H1 (cell line): Measurements from ENCODE around the gene PCBD1. TPM values are rescaled to one million over a fixed set of nuclear protein-coding genes. Genes with fewer than 3 reads are reported as not detected.

Experiments used
- CREB1 ChIP-seq: IDR thresholded peaks from 2 replicates; pipeline ENCODE4 v1.6.1; 2012; ENCODE audit warnings: inconsistent platforms
- GABPA ChIP-seq: IDR thresholded peaks from 2 replicates; pipeline ENCODE4 v1.6.1; 2011; ENCODE audit warnings: mild to moderate bottlenecking, low read length, moderate library complexity, borderline replicate concordance; ENCODE audit not compliant: insufficient read depth
- JUN ChIP-seq: IDR thresholded peaks from 2 replicates; pipeline ENCODE4 v1.6.1; 2011; ENCODE audit warnings: low read depth, mild to moderate bottlenecking, improper control_type of control experiment, low read length
- KDM5A ChIP-seq: fragments of 200-600 bp; IDR thresholded peaks from 2 replicates; pipeline ENCODE4 v1.7.1; 2012; ENCODE audit warnings: mild to moderate bottlenecking, low read length, inconsistent platforms, mixed read lengths
- polyA plus RNA-seq, 7 experiments: library from polyadenylated mRNA; depleted of rRNA in 3 of 7; stranded (reverse) in 5 of 7; unstranded in 2 of 7; fragments of >200 nt in 5 of 7; fragments of 200-250 nt in 2 of 7; gene quantifications; 1 replicate in 5 of 7; 2 replicates in 1 of 7; 4 replicates in 1 of 7; pipeline versions ENCODE4 v1.2.1 to v1.2.3, GENCODE V29; 2011 to 2013; ENCODE audit warnings: missing spikeins in 2 of 7, mixed read lengths in 2 of 7
- total RNA-seq: library from RNA; stranded (reverse); fragmentation: NEBNext Ultra II Directional; extraction: Animal tissue kit (Norgen Biotek cat#: 25700); gene quantifications from 2 replicates; pipeline ENCODE4 v1.2.1, GENCODE V29; 2021
- TF ChIP-seq, protein P1 (sequence below), 3 experiments: IDR thresholded peaks; 1 replicate in 2 of 3; 2 replicates in 1 of 3; pipeline versions ENCODE4 v1.5.1 to v1.6.1; 2011; ENCODE audit warnings: low read length in 3 of 3, mild to moderate bottlenecking in 3 of 3, inconsistent platforms in 2 of 3, low read depth in 1 of 3, moderate library complexity in 1 of 3; ENCODE audit not compliant: insufficient read depth in 1 of 3; ENCODE audit errors: control extremely low read depth in 1 of 3

The PCBD1 gene
- total and polyA plus RNA-seq, 2 of the 8 experiments (the other 6 are each of a cell fraction or from before 2014, with no cell fraction given) = 46.5 to 55.0 TPM

DNA sequence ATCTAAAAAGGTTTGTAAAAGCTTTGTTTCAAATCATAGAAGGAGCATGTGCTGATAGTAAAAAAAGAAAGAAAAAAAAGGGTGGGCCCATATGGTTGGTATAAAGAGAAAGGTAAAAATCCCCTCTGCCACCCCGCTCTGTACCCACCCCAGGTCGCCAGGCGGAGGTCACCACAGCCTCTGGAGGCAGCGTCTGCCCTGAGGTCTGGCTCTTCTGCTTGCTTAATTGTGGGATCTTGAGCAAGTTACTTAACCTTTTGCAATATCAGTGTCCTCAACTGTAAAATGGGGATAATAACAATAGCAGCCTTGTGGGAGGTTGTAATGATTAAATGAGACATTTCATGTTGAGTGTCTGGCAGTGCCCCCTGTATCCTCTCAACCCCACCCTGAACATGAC lies 10.7 kb upstream of the PCBD1 start (continued):
- TF ChIP-seq JUN (no peak), KDM5A (no peak), GABPA (no peak), CREB1 (no peak)
- TF ChIP-seq, protein P1, sequence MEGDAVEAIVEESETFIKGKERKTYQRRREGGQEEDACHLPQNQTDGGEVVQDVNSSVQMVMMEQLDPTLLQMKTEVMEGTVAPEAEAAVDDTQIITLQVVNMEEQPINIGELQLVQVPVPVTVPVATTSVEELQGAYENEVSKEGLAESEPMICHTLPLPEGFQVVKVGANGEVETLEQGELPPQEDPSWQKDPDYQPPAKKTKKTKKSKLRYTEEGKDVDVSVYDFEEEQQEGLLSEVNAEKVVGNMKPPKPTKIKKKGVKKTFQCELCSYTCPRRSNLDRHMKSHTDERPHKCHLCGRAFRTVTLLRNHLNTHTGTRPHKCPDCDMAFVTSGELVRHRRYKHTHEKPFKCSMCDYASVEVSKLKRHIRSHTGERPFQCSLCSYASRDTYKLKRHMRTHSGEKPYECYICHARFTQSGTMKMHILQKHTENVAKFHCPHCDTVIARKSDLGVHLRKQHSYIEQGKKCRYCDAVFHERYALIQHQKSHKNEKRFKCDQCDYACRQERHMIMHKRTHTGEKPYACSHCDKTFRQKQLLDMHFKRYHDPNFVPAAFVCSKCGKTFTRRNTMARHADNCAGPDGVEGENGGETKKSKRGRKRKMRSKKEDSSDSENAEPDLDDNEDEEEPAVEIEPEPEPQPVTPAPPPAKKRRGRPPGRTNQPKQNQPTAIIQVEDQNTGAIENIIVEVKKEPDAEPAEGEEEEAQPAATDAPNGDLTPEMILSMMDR (IDR thresholded peaks at IDR 0.05; ENCODE audit: control extremely low read depth in 1 of 3, insufficient read depth in 1 of 3, low read depth in 1 of 3, low read length in 3 of 3) = no peak
